HEK293T (cell line): ENCODE data around the gene WRAP73.

Experiments
- CTCF ChIA-PET: fragments of 350-600 bp; formaldehyde crosslinking; extraction: SDS; loops from one replicate; lab custom pipeline; 2021; ENCODE audit warnings: antibody characterized with exemption, inconsistent platforms; lab: Yijun Ruan, JAX
- POLR2A ChIA-PET: fragments of 350-600 bp; formaldehyde crosslinking; extraction: SDS; loops from one replicate; lab custom pipeline; 2020; ENCODE audit warnings: antibody characterized with exemption, inconsistent platforms; lab: Yijun Ruan, JAX
- DNase-seq: peaks from one replicate; pipeline ENCODE4 v3.0.0; 2012; ENCODE audit warnings: mixed read lengths; ENCODE audit errors: extremely low spot score
- ARNT ChIP-seq: fragments of 450-650 bp; IDR thresholded peaks from 2 replicates; pipeline ENCODE4 v1.6.1; 2017; ENCODE audit warnings: mild to moderate bottlenecking
- BHLHE40 ChIP-seq: fragments of 450-650 bp; IDR thresholded peaks from 2 replicates; pipeline ENCODE4 v1.6.1; 2016; ENCODE audit warnings: mild to moderate bottlenecking, moderate library complexity, borderline replicate concordance
- CTBP1 ChIP-seq: fragments of 450-650 bp; IDR thresholded peaks from 2 replicates; pipeline ENCODE4 v1.6.1; 2016; ENCODE audit warnings: borderline replicate concordance
- ELF4 ChIP-seq: fragments of 450-650 bp; IDR thresholded peaks from 2 replicates; pipeline ENCODE4 v1.6.1; 2017; ENCODE audit warnings: antibody characterized with exemption
- FOXA1 ChIP-seq: fragments of 450-650 bp; IDR thresholded peaks from 2 replicates; pipeline ENCODE4 v1.6.1; 2016; ENCODE audit warnings: mild to moderate bottlenecking
- FOXK2 ChIP-seq: fragments of 450-650 bp; IDR thresholded peaks from 2 replicates; pipeline ENCODE4 v1.6.1; 2016; ENCODE audit warnings: mild to moderate bottlenecking
- FOXM1 ChIP-seq: fragments of 450-650 bp; IDR thresholded peaks from 2 replicates; pipeline ENCODE4 v1.6.1; 2017; ENCODE audit warnings: mild to moderate bottlenecking, borderline replicate concordance
- HDGF ChIP-seq: fragments of 450-650 bp; IDR thresholded peaks from 2 replicates; pipeline ENCODE4 v1.6.1; 2017; ENCODE audit warnings: antibody characterized with exemption, borderline replicate concordance
- L3MBTL2 ChIP-seq: fragments of 450-650 bp; conservative IDR thresholded peaks from 2 replicates; pipeline ENCODE4 v1.6.1; 2016; ENCODE audit warnings: mild to moderate bottlenecking
- LEF1 ChIP-seq: fragments of 450-650 bp; IDR thresholded peaks from 2 replicates; pipeline ENCODE4 v1.6.1; 2017; ENCODE audit warnings: mild to moderate bottlenecking, borderline replicate concordance
- NFRKB ChIP-seq: fragments of 450-650 bp; IDR thresholded peaks from 2 replicates; pipeline ENCODE4 v1.6.1; 2016; ENCODE audit warnings: mild to moderate bottlenecking, moderate library complexity
- PKNOX1 ChIP-seq: fragments of 450-650 bp; IDR thresholded peaks from 2 replicates; pipeline ENCODE4 v1.6.1; 2016
- SP1 ChIP-seq: fragments of 450-650 bp; IDR thresholded peaks from 2 replicates; pipeline ENCODE4 v1.6.1; 2017
- SUZ12 ChIP-seq: fragments of 450-650 bp; IDR thresholded peaks from 2 replicates; pipeline ENCODE4 v1.6.1; 2016; ENCODE audit warnings: mild to moderate bottlenecking
- TARDBP ChIP-seq: fragments of 450-650 bp; IDR thresholded peaks from 2 replicates; pipeline ENCODE4 v1.6.1; 2016
- ZNF384 ChIP-seq: fragments of 450-650 bp; IDR thresholded peaks from 2 replicates; pipeline ENCODE4 v1.6.1; 2016

WRAP73 gene

DNA sequence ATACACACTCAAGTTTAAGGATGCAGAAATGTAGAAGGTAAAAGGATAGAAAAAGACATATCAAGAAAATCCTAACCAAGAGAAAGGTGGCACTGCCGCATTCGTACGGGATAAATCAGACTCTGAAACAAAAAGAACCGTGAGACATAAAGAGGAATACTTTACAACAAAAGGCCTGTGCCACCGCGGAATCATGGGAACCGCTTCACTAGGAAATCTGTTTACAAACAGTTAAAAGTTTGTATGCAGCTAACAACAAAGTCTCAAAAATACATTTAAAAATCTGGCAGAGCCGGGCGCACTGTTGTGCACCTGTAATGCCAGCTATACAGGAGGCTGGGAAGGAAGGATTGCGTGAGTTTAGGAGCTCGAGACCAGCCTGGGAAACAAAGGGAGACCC is 8.1 kb downstream of the WRAP73 start:
- TF ChIP-seq BHLHE40 (no peak), ELF4 (no peak)
- POLR2A ChIA-PET = no interaction called here
- CTCF ChIA-PET = no interaction called here
- no peak for DNase-seq

DNA sequence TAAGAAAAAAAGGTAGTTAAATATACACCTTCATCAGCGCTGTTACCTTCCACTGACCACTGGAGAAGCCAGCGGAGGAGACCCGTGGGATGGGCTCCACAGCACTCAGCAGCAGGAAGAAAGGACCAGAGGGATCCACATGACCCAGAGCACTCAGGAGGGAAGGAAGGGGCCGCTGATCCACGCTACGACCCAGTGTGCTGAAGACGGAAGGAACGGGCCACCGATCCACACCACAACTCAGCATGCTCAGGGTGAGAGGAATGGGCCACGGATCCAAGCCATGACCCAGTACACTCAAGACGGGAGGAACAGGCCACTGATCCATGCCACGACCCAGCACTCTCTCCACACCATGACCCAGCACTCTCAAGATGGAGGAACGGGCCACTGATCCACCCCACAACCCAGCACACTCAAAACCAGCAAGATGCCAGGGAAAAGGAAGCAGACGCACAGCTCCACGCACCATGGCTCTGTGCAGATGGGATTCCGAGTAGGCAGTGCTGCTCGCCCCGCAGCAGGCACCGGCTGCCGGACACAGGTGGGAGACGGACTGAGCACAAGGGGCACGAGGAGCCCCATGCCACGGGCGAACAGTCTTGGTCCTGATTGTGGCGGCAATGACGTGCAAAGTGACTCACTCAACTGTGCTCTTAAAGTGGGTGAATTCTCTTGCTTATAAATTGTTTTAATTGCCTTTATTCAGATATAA is 8.7 kb downstream of the WRAP73 start:
- no peak for TF ChIP-seq FOXA1
- TF ChIP-seq PKNOX1 = no peak
- TF ChIP-seq TARDBP = no peak
- TF ChIP-seq SUZ12 = no peak
- no peak for TF ChIP-seq ELF4
- no peak for TF ChIP-seq ARNT
- TF ChIP-seq ZNF384 = no peak
- TF ChIP-seq HDGF = no peak
- TF ChIP-seq FOXK2 = no peak
- no peak for TF ChIP-seq NFRKB
- CTCF ChIA-PET = no interaction called here
- POLR2A ChIA-PET = no interaction called here
- no peak for DNase-seq

- CTCF ChIA-PET = no interaction called here
- no peak for DNase-seq
- POLR2A ChIA-PET = no interaction called here
- no peak for TF ChIP-seq BHLHE40
These were observed 9.6 kb downstream of the WRAP73 start for GRCh38 chr1:3640121-3640837.

DNA sequence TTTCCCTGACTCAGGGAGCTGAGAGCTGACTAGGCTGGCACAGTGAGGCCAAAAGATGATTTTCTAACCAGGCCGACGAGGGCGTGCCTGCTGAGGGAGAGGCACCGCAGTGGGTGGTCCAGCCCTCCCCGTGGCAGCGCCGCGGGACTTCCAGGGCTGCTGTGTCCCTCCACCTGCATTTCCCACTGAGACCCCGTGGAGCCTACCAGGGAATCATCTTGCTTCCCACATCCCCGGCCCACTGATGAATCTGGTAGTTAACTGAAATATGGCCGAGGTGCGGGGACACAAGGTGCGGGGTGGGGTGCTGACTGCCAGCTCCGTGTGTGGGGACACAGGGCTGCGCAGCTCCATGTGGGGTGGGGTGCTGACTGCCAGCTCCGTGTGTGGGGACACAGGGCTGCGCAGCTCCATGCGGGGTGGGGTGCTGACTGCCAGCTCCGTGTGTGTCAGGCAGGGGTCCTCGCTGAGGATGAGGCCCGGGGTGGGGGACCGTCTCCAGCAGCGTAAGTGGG is 10.4 kb downstream of the WRAP73 start:
- TF ChIP-seq CTBP1 (no peak), LEF1 (no peak), BHLHE40 (no peak), ZNF384 (no peak), FOXK2 (no peak), FOXM1 (no peak), L3MBTL2 (no peak), SP1 (no peak), NFRKB (no peak), ELF4 (no peak), PKNOX1 (no peak), FOXA1 (no peak), TARDBP (no peak)
- POLR2A ChIA-PET = no interaction called here
- CTCF ChIA-PET = no interaction called here
- no peak for DNase-seq

DNA sequence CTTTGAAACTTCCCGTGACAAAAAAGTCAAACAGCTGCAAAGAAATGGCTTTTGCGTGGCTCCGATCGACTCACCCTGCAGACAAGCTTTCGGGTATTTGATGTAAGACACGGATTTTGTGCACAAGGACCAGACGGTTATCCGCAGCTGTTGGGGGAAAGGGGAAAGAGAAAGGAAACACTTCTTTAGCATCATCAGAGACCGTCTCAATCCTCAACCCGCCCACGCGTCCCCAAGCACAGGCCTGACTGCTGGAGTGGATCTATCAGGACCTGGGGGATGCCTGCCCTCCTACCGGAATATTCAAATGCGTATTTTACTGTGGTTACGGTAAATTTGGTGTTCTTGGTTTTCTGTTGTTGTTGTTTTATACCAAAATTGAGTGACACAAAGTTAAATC is 11.2 kb downstream of the WRAP73 start:
- CTCF ChIA-PET = no interaction called here
- POLR2A ChIA-PET = no interaction called here
- DNase-seq = no peak
- TF ChIP-seq LEF1 (no peak), FOXK2 (no peak), TARDBP (no peak), HDGF (no peak), L3MBTL2 (no peak), SUZ12 (no peak), FOXA1 (no peak), ELF4 (no peak), ZNF384 (no peak), SP1 (no peak), NFRKB (no peak), FOXM1 (no peak), PKNOX1 (no peak)

- ChIA-PET POLR2A (no interaction called here), CTCF (no interaction called here)
- TF ChIP-seq HDGF (no peak), FOXK2 (no peak), ELF4 (no peak), SUZ12 (no peak), SP1 (no peak), TARDBP (no peak), CTBP1 (no peak)
- DNase-seq = no peak
These were observed 11.9 kb downstream of the WRAP73 start for GRCh38 chr1:3638027-3638426.

- ChIA-PET POLR2A (no interaction called here), CTCF (no interaction called here)
- no peak for TF ChIP-seq TARDBP
- no peak for TF ChIP-seq ZNF384
- TF ChIP-seq NFRKB = no peak
- no peak for TF ChIP-seq BHLHE40
- no peak for TF ChIP-seq FOXM1
- no peak for TF ChIP-seq ELF4
- TF ChIP-seq SP1 = no peak
- no peak for TF ChIP-seq LEF1
- TF ChIP-seq HDGF = no peak
- TF ChIP-seq FOXA1 = no peak
- no peak for DNase-seq
These were observed 13.4 kb downstream of the WRAP73 start for GRCh38 chr1:3636531-3636930.
